G401 (cell line): Measurements from ENCODE around the gene COL15A1. TPM values are rescaled to one million over a fixed set of nuclear protein-coding genes. Genes with fewer than 3 reads are reported as not detected.

ENCODE experiments used
- DNase-seq: peaks from one replicate; pipeline ENCODE4 v3.0.0-alpha.2; 2015; ENCODE audit warnings: low spot score
- in situ Hi-C: cut with HindIII; loops from 2 replicates; pipeline ENCODE4 v1.10.0; 2016; ENCODE audit warnings: low sequenced_read_pairs, mixed read lengths
- total RNA-seq: library from RNA; depleted of rRNA; stranded (reverse); fragments of >200 nt; shearing (Covaris generic); gene quantifications from 2 replicates; pipeline ENCODE4 v1.2.3, GENCODE V29; 2014

COL15A1 gene
- total RNA-seq, 1 experiment from 2014 or later: not detected

GRCh38 chr9:98940276-98940675 is 3.4 kb upstream of the COL15A1 start:
- in situ Hi-C loops: no loop called here

GRCh38 chr9:98941946-98942523 is 1.7 kb upstream of the COL15A1 start:
- DNase-seq: no peak
- in situ Hi-C loops: no loop called here

More at GRCh38 chr9:98940276-98940675, 3.4 kb upstream of the COL15A1 start:
- DNase-seq: no peak

DNA sequence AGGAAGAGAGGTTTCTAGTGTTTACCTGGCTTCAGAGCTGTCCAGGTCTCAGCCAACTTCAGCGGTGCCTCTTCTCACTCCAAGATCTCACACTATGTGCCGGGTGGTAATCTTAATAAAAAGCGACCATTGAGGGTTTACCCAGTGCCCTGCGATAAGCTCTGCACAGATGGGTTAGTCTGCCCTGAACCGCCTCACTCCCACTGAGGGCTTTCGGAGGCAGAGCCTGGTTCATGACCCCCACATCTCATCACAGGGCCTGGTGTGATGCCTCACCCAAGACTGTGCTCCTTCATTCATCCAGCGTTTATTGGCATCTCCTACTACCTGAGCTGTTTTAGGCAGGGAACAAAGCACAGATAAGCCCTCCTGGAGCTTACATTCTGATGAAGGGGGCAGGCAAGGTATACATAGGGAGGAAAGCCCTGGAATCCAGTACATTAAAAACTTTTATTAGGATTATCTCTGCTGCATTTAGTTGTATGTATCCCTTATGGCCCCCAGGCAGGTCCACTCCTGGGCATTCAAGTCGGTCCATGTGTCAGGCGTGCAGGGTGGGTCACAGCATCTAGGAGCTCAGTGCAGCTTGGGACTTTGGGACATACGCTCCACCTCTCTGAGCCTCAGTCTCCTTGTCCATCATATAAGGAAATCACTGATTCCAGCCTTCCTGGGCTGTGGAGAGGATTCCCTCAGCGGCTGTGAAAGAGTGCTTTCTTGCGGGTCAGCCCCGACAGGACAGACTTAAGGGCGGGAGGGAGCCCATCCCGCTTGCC is 613 bp upstream of the COL15A1 start:
- DNase-seq: no peak
- in situ Hi-C loops: no loop called here

DNA sequence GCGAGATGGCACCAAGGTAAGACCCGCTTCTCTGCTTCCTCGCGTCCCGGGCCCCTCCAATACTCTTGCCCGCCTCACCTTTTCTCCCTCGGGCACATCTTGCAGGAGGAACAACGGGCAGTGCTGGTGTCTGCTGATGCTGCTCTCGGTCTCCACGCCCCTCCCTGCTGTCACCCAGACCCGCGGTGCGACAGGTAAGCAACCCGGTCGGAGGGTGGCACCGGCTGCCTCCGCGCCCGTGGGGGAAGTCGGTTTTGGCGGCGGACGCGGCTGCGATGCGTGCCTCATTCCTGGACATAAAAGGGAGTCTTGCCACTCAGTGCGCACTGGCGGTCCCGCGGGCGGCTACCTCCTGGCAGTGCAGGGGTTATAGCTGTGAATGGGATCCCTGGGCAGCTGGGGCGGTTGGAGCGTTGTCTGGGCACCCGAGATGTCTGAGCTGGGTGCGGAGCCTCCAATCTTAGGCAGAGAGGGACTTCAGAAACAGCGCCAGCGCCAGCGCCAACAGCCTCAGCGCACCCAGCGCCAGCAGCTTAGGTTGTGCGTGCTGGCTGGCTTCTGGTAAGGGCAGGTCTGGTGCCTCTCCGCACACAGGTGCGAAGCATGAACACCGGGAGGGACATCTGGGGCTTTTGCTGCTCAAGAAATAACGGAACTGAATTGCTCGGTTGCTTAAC is 488 bp downstream of the COL15A1 start:
- in situ Hi-C loops: no loop called here

DNA sequence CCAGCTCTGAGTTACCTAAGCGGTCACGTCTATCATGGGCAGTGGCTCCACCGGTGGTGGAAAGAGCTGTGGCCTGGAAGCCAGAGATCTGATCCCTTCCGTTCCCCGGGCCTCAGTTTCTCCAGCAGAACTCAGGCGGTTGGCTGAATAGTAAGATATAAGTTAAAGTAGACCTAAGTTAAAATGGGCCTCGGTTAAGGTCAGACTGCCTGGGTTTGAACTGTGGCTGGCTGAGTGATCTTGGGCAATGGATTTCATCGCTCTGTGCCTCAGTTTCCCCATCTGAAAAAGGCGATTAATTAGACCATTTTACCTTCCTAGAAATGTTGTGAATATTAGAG is 997 bp downstream of the COL15A1 start:
- DNase-seq: no peak
- in situ Hi-C loops: no loop called here

More for the DNA sequence above, 488 bp downstream of the COL15A1 start:
- DNase-seq: peak; percentile 7

GRCh38 chr9:98949565-98949964 is 5.9 kb downstream of the COL15A1 start:
- DNase-seq: no peak
- in situ Hi-C loops: no loop called here

DNA sequence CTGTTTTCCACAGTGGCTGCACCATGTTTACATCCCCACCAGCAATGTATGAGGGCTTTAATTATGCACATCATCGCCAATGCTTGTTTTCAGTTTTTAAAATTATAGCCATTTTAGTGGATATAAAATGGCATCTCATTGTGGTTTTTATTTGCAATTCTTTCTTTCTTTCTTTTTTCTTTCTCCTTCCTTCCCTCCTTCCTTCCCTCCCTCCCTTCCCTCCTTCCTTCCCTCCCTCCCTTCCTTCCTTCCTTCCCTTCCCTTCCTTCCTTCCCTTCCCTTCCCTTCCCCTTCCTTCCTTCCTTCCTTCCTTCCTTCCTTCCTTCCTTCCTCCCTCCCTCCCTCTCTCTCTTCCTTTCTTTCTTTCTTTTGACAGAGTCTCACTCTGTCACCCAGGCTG is 6.6 kb downstream of the COL15A1 start:
- in situ Hi-C loops: no loop called here

GRCh38 chr9:98951967-98952366 is 8.3 kb downstream of the COL15A1 start:
- no peak for DNase-seq
- in situ Hi-C loops: no loop called here

More for the DNA sequence above, 6.6 kb downstream of the COL15A1 start:
- no peak for DNase-seq

DNA sequence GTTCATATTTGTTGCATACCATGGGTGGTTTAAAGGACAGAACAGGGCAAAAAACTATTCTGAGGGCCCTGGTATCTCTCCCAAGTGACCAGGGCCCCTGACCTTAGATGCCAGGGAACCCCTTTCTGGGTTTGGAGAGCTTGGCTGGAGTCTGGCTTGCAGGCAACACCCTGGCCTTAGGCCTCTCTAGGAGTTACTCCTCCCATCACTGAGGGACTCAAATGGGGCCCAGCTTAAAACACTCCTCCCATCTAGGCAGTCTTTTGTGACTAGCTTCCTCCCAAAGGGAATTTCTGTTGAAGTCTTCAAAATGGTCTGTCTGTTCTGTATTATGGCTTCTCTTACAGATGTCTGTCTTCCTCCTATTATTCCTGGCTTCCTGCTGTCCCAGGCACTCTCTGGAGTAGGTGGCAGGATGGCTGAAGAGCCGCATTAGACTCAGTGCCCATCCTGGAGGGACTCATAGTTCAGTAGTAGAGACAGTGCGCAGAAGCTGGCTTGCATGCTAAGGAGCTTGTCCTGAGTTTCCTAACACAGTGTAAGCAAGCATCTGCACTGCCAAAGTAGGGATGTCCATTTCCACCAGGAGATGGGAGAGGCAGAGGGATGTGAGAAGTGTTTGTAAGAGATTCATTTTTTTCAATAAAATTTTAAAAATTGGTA is 10.0 kb downstream of the COL15A1 start:
- in situ Hi-C loops: no loop called here
- no peak for DNase-seq

DNA sequence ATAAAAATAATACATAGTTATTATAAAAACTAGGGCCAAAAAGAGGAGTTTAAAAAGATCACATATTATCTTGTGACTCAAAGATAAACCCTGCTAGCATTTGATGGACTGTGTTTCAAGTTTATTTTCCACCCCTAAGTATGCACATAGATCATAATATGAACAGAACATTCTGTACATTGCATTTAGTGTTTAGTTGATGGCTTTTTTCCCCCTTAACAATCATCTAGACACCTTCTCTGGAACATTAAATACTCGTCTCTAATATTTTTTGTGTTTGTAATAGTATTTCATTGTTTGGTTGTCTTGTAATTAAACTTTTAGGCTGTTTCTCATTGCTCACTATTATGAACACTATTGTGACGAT is 10.5 kb downstream of the COL15A1 start:
- in situ Hi-C loops: no loop called here
- no peak for DNase-seq

- DNase-seq: no peak
These were observed 11.6 kb downstream of the COL15A1 start for GRCh38 chr9:98955259-98955658.

GRCh38 chr9:98957826-98958225 is 14.1 kb downstream of the COL15A1 start:
- no peak for DNase-seq
- in situ Hi-C loops: no loop called here

More at GRCh38 chr9:98955259-98955658, 11.6 kb downstream of the COL15A1 start:
- in situ Hi-C loops: no loop called here

DNA sequence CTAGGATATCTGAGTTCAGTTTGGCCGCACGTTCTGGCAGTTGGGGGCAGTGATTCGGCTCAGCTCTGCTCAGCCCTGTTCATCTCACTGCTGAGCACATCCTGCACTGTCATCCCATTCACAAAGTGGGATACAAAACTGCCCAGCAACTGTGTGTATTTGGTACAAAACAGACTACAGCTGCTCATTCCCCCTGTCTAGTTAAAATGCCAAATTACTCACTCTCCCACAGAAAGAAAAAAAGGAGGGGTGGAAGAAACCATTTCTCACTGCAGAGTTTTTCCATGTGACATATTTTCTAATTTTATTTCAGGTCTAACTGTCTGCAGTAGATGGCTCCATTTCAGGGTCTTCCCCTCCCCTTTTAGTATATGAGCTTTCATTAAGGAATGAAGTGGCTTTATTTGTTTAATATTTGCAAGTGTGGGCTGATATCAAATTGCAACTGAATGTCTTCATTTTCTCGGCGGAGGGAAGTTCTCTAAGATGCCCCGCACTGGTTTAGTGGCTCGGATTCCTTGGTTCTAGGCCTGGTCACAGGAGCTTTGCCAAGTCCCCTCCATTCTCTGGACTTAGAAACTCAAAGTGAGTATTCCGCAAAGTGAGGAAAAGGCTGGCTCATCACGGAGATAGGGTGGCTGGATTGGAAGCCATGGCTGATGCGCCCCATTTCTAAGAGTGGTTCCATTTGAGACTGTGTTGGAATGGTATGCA is 14.7 kb downstream of the COL15A1 start:
- in situ Hi-C loops: no loop called here

DNA sequence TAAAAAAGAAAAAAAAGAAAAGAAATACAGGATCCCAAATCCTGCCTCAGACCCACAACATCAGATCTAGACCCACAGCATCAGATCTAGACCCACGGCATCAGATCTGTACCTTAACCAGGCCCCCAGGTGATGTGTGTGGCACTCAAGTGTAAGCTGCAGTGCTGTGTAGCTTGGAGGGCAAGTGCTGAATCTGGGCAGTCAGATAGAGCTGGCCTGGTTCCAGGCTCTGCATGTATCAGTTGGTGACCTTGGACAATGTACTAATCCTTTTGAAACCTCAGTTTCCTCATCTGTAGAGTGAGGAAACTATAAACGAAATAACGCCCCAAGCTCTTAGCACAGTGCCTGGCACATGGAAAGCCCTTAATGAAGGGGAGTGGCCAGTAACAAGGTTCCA is 16.7 kb downstream of the COL15A1 start:
- in situ Hi-C loops: no loop called here
- no peak for DNase-seq

More for the DNA sequence above, 14.7 kb downstream of the COL15A1 start:
- no peak for DNase-seq

- in situ Hi-C loops: no loop called here
- DNase-seq: no peak
These were observed 17.9 kb downstream of the COL15A1 start for GRCh38 chr9:98961513-98962180.

DNA sequence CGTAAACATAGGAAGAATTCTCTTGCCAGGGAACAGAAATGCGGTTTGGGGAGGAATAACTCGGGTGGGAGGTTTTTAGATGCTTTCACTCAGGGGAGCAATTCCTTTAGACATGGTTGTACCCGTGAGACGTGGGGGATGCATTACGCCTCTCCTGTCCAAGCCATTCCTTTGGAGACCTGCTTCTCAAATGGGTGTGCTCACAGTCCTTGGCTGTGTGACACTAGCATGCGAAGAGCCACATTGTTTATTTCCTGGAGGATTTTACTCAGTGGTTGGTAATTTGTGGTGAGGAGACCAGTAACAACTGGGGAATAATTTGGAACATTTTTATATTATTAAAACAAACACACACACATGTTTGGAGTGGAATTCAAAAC is 18.5 kb downstream of the COL15A1 start:
- in situ Hi-C loops: no loop called here
- DNase-seq: no peak

DNA sequence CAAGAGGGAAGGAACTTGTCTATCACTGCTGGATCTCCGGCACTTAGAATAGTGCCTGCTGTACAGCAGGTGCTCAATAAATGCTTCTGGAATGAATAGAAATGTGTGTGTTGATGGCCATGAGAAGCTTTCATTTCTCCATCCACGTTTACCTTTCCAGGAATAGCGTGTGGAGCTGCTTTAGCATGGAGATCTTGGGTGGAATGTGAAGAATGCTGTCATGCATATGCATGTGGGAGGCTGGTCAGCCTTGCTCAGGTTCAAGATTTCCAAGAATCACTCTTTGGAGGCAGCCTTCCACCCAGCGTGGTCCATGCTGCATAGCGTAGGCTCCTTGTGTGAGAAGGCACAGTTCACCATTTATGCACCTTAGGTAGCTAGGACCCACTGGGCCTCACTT is 19.2 kb downstream of the COL15A1 start:
- DNase-seq: no peak
- in situ Hi-C loops: no loop called here

- in situ Hi-C loops: no loop called here
- peak; percentile 69 for DNase-seq
These were observed 20.5 kb downstream of the COL15A1 start for GRCh38 chr9:98964201-98964600.

- no peak for DNase-seq
- in situ Hi-C loops: no loop called here
These were observed 21.2 kb downstream of the COL15A1 start for GRCh38 chr9:98964911-98965336.
